ENCODE measurements around the gene RBM19.

RBM19 gene

GRCh38 chr12:113965951-113966797, at the start of gene RBM19:
Gene RBM19 (minus strand): TSS chr12:113966325. CDS start chr12:113966227, 98 bp downstream.
- no peaks in the 10 kb centered on the region for H4K20me1 ChIP-seq (ENCODE audit: insufficient read depth, low read length)
- no peaks in the 10 kb centered on the region; the same call in 1 of the 2 replicates for H3K27me3 ChIP-seq (replicated peaks; ENCODE audit: insufficient read depth, low read length)
- H3K79me2 ChIP-seq (ENCODE audit: low read length): peaks cover 14% of the 10 kb centered on the region
- H3K4me2 ChIP-seq (ENCODE audit: low read depth, low read length): peak within 1 kb of the TSS; percentile 91
- H3K36me3 ChIP-seq (replicated peaks; ENCODE audit: insufficient read depth, low read length): no peaks in the 10 kb centered on the region
- no peaks in the 10 kb centered on the region for H3K4me1 ChIP-seq (ENCODE audit: low read length)
- peak within 1 kb of the TSS; percentile 75 for H2AFZ ChIP-seq (ENCODE audit: low read length)
- peak; percentile 93 for DNase-seq
- H3K4me3 ChIP-seq (ENCODE audit: low read length): peak within 1 kb of the TSS; percentile 82
- no peak within 1 kb of the TSS for H3K27ac ChIP-seq (ENCODE audit: low read length)
- H3K9me3 ChIP-seq (replicated peaks; ENCODE audit: insufficient read depth, low read length): no peaks in the 10 kb centered on the region
- H3K9ac ChIP-seq (ENCODE audit: low read length): peak within 1 kb of the TSS; percentile 50; the same call in 1 of the 2 replicates
- TF ChIP-seq EZH2phosphoT487 (IDR thresholded peaks at IDR 0.05; ENCODE audit: low read length): no peak
- peak; percentile 62 for TF ChIP-seq CTCF (IDR thresholded peaks at IDR 0.05; ENCODE audit: low read length)
- no peak for TF ChIP-seq EZH2 (optimal IDR thresholded peaks at IDR 0.05; ENCODE audit: low read depth, low read length)
- no peaks in the 10 kb centered on the region for H3K9me2 ChIP-seq (replicated peaks; ENCODE audit: insufficient read depth, low read length)
- no peaks in the 10 kb centered on the region for H3F3A ChIP-seq (ENCODE audit: insufficient read depth, low read length)

GRCh38 chr12:114015851-114016250, 49.7 kb upstream of the RBM19 start:
- Histone ChIP-seq H3K4me2 (ENCODE audit: low read depth, low read length) (no peak overlapping the region), H4K20me1 (ENCODE audit: insufficient read depth, low read length) (no peaks in the 10 kb centered on the region), H2AFZ (ENCODE audit: low read length) (no peak overlapping the region), H3K9me3 (replicated peaks; ENCODE audit: insufficient read depth, low read length) (no peaks in the 10 kb centered on the region), H3K9ac (ENCODE audit: low read length) (no peak overlapping the region), H3K36me3 (replicated peaks; ENCODE audit: insufficient read depth, low read length) (no peaks in the 10 kb centered on the region), H3K9me2 (replicated peaks; ENCODE audit: insufficient read depth, low read length) (no peaks in the 10 kb centered on the region), H3K27me3 (replicated peaks; ENCODE audit: insufficient read depth, low read length) (no peaks in the 10 kb centered on the region), H3F3A (ENCODE audit: insufficient read depth, low read length) (no peaks in the 10 kb centered on the region), H3K79me2 (ENCODE audit: low read length) (no peaks in the 10 kb centered on the region), H3K4me1 (ENCODE audit: low read length) (no peaks in the 10 kb centered on the region), H3K27ac (ENCODE audit: low read length) (no peak overlapping the region), H3K4me3 (ENCODE audit: low read length) (no peak overlapping the region)
- TF ChIP-seq EZH2phosphoT487 (IDR thresholded peaks at IDR 0.05; ENCODE audit: low read length) (no peak), CTCF (IDR thresholded peaks at IDR 0.05; ENCODE audit: low read length) (no peak), EZH2 (optimal IDR thresholded peaks at IDR 0.05; ENCODE audit: low read depth, low read length) (no peak)
- DNase-seq: no peak

- H3K4me3 ChIP-seq (ENCODE audit: low read length): no peak overlapping the region
- H4K20me1 ChIP-seq (ENCODE audit: insufficient read depth, low read length): no peaks in the 10 kb centered on the region
- H3K9me3 ChIP-seq (replicated peaks; ENCODE audit: insufficient read depth, low read length): no peaks in the 10 kb centered on the region
- no peak for TF ChIP-seq CTCF (IDR thresholded peaks at IDR 0.05; ENCODE audit: low read length)
- no peak for TF ChIP-seq EZH2phosphoT487 (IDR thresholded peaks at IDR 0.05; ENCODE audit: low read length)
- no peak for TF ChIP-seq EZH2 (optimal IDR thresholded peaks at IDR 0.05; ENCODE audit: low read depth, low read length)
- DNase-seq: no peak
- no peak overlapping the region for H3K4me2 ChIP-seq (ENCODE audit: low read depth, low read length)
- H3K9ac ChIP-seq (ENCODE audit: low read length): no peak overlapping the region
- H3F3A ChIP-seq (ENCODE audit: insufficient read depth, low read length): no peaks in the 10 kb centered on the region
- H3K9me2 ChIP-seq (replicated peaks; ENCODE audit: insufficient read depth, low read length): no peaks in the 10 kb centered on the region
- no peaks in the 10 kb centered on the region for H3K4me1 ChIP-seq (ENCODE audit: low read length)
- H3K79me2 ChIP-seq (ENCODE audit: low read length): no peaks in the 10 kb centered on the region
- H2AFZ ChIP-seq (ENCODE audit: low read length): no peak overlapping the region
- H3K27ac ChIP-seq (ENCODE audit: low read length): no peak overlapping the region
- no peaks in the 10 kb centered on the region for H3K27me3 ChIP-seq (replicated peaks; ENCODE audit: insufficient read depth, low read length)
- no peaks in the 10 kb centered on the region for H3K36me3 ChIP-seq (replicated peaks; ENCODE audit: insufficient read depth, low read length)
Measured at GRCh38 chr12:114013575-114014345, 47.6 kb upstream of the RBM19 start.
